HAP-1 (cell line): ENCODE results near the gene ATXN1.

ENCODE experiments used
- DNase-seq, 2 experiments: peaks; one replicate each; pipeline ENCODE4 v3.0.0-alpha.2; 2016 to 2020; ENCODE audit warnings: low spot score in 2 of 2
- H3K27me3 ChIP-seq: fragments of 250-450 bp; sonication (Bioruptor Pico); 2 replicates; pipeline ENCODE4 v1.5.1; 2020; ENCODE audit warnings: low read depth, mild to moderate bottlenecking, moderate library complexity
- H3K36me3 ChIP-seq: fragments of 250-450 bp; sonication (Bioruptor Pico); replicated peaks from 2 replicates; pipeline ENCODE4 v1.5.1; 2020; ENCODE audit warnings: mild to moderate bottlenecking
- H3K4me1 ChIP-seq: fragments of 250-450 bp; sonication (Bioruptor Pico); 2 replicates; pipeline ENCODE4 v1.5.1; 2020; ENCODE audit warnings: mild to moderate bottlenecking
- H3K4me3 ChIP-seq: fragments of 250-450 bp; sonication (Bioruptor Pico); 2 replicates; pipeline ENCODE4 v1.5.1; 2020; ENCODE audit warnings: mild to moderate bottlenecking, moderate library complexity
- H3K9me3 ChIP-seq: fragments of 250-450 bp; sonication (Bioruptor Pico); 2 replicates; pipeline ENCODE4 v1.5.1; 2020; ENCODE audit warnings: mild to moderate bottlenecking, moderate library complexity
- in situ Hi-C: fragments of 300-500 bp; cut with MboI; formaldehyde crosslinking; loops from 3 replicates; pipeline ENCODE4 v1.14.3; 2020; ENCODE audit warnings: low sequenced_read_pairs, inconsistent platforms, mixed read lengths

ATXN1 gene

DNA sequence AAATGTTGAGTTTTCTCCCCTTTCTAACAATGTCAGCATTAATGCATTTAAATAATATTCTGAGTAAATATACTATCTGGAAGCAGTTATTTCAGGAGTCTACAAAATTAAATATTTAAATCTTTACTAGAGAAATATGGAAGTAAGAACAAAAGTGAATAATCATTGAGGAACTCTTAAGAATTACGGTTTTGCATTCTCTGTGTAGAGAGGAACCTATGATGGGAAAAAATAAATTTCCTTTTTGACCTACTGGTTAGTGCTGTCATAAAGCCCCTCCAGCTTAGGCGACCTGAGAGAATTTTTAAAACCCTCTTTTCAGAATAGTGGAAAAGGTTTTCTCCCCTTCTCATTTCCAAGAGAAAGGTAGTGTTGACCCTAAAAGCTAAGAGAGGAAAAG is 64.8 kb downstream of the ATXN1 start:
- Histone ChIP-seq H3K9me3 (no peaks in the 10 kb centered on the region), H3K4me1 (peaks cover 20% of the 10 kb centered on the region), H3K36me3 (no peaks in the 10 kb centered on the region), H3K4me3 (no peak overlapping the region), H3K27me3 (no peaks in the 10 kb centered on the region)
- no peak for DNase-seq
- in situ Hi-C loops: no loop called here

DNA sequence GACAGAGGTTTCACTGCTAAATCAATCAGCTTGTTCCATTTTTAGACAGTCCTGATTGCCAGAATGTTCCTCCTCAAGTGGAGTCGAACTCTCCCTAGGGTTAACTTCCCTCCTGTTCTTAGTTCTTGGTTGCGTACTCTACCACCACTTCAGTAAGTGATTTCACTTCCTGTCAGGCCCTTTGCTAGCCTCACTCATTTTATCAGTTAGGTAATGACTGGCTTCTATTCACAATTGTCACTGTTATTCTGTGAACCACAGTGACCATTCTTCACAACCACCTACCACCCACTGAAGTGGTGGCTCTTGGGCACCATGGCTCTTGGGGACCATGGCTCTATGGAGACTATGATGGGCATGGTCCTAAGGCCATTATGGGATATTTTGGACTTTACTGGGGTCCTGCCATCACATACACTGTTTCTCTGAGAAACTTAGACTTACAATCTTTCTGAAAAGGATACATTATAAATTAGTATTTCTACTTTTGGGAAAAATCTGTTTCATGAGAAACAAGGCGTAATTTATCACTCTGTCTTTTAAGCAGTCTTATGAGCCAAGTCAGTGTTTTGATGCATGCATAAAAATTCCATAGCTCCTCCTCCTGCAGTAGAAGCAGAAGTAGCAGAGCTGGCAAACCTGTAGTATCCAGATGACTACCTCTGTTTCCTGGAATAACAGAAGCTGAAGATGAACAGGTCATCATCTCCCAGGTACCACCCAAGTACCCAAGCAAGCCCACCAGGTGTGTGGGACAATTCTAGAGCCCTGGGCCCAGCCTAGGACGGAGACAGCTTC is 66.3 kb downstream of the ATXN1 start:
- Histone ChIP-seq H3K27me3 (no peaks in the 10 kb centered on the region), H3K4me1 (peaks cover 25% of the 10 kb centered on the region), H3K4me3 (no peak overlapping the region), H3K9me3 (no peaks in the 10 kb centered on the region), H3K36me3 (no peaks in the 10 kb centered on the region)
- no peak for DNase-seq
- in situ Hi-C loops: no loop called here

DNA sequence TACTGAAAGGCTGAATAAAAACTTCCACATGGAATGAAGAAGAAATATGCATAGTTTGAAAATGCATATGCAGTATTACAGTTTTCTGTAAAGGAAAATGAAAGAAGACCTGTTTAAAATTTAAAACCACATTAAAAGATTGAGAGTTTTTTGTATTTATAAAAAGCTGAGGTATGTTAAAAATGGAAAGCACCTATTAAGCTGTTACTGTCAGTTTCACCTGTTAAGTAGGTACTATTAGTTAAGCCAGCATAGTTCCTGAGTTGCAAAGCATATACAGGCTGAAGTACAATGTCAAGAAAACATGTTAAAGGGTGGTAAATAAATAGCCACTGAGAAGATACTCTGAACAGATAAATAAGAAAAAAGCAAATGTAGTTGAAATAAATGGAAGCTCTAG is 69.9 kb downstream of the ATXN1 start:
- no peaks in the 10 kb centered on the region for H3K27me3 ChIP-seq
- H3K4me3 ChIP-seq: no peak overlapping the region
- H3K4me1 ChIP-seq: peaks cover 5% of the 10 kb centered on the region
- no peaks in the 10 kb centered on the region for H3K9me3 ChIP-seq
- no peak for DNase-seq
- H3K36me3 ChIP-seq: no peaks in the 10 kb centered on the region
- in situ Hi-C loops: no loop called here

DNA sequence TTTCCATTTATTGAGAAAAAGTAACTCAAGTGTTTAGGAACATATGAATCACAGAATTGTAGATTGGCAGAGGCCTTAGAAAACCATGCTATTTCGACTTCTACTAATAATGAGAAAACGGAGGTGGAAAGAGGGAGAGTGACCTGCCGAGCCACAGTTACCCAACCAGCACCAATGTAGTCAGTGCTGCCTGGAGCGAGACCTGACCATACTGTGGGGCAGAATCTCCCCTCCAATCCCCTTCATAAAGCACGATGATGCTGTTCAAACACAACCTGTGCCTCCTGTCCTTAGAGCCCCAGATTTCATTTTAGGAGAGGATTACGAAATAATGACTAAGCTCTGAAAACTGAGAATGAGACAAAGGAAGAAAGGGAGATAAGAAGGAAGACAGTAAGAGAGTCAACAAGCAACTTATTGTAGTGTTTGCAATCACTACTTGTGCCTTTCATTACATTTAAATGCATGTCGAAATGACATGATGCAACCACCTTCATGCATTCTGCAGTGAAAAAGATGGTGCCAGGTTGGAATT is 70.6 kb downstream of the ATXN1 start:
- H3K9me3 ChIP-seq: no peaks in the 10 kb centered on the region
- DNase-seq: no peak
- H3K4me3 ChIP-seq: no peak overlapping the region
- in situ Hi-C loops: no loop called here
- no peaks in the 10 kb centered on the region for H3K27me3 ChIP-seq
- peaks cover 5% of the 10 kb centered on the region for H3K4me1 ChIP-seq
- H3K36me3 ChIP-seq: no peaks in the 10 kb centered on the region

DNA sequence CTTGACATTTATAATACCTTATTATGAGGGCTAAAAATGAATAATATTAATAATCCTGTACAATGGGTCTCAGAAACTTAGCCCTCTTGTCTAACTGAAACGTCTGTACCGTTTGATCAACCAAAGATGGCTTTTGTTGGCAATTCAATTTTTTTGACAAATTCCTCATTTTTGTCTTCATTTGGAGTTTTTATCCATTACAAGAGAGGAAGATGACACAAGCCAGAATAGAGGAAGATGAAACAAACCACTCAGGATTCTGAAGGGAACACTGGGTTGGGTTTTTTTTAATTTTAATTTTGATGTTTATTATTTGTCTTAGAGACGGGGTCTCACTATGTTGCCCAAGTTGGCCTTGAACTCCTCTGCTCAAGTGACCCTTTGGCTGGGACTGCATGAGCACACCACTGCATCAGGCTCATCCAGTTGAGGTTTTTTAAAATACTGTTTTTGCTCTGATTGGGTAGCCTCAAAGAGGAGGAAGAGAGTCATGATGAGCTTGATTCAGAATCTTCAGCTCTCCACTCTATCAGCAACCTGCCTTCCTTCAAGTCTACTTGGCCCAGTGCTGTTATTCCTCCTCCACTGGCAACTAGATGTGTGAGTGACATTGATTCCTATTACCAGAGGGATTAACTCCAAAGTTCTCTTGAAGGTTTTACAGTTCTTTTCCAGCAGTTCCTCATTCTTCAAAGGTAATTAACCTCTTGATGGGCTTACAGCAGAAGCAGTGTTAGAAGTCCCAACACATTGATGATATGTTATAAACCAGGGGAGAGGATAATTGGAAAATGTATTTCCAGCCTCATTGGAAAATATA is 71.3 kb downstream of the ATXN1 start:
- Histone ChIP-seq H3K4me3 (no peak overlapping the region), H3K36me3 (no peaks in the 10 kb centered on the region), H3K4me1 (peaks cover 5% of the 10 kb centered on the region), H3K27me3 (no peaks in the 10 kb centered on the region), H3K9me3 (no peaks in the 10 kb centered on the region)
- no peak for DNase-seq
- in situ Hi-C loops: no loop called here

DNA sequence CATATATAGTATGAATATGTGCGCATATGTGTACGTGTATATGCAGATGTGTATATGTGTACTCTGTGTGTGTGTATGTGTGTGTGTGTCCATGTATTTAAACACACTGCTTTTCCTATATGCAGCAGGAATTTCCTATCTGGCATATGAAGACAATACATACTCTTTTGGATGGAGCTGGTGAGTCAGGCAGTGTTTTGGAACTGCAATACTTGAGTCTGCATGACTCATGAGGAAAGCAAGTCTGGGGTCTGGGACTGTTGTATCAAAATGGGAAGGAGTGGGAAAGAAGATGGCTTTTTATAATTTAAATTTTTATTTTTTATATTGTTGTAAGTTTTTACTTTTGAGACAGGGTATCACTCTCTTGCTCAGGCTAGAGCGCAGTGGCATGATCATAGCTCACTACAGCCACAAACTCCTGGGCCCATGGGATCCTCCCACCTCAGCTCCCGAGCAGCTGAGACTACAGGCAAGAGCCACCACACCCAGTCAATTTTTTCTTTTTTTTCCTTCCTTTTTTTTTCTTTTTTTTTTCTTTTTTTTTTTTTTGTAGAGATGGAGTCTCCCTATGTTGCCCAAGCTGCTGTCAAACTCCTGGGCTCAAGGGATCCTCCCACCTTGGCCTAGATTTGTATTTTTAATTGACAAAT is 72.2 kb downstream of the ATXN1 start:
- no peak for DNase-seq
- no peak overlapping the region for H3K4me3 ChIP-seq
- H3K27me3 ChIP-seq: no peaks in the 10 kb centered on the region
- H3K36me3 ChIP-seq: no peaks in the 10 kb centered on the region
- in situ Hi-C loops: no loop called here
- peaks cover 5% of the 10 kb centered on the region for H3K4me1 ChIP-seq
- H3K9me3 ChIP-seq: no peaks in the 10 kb centered on the region

DNA sequence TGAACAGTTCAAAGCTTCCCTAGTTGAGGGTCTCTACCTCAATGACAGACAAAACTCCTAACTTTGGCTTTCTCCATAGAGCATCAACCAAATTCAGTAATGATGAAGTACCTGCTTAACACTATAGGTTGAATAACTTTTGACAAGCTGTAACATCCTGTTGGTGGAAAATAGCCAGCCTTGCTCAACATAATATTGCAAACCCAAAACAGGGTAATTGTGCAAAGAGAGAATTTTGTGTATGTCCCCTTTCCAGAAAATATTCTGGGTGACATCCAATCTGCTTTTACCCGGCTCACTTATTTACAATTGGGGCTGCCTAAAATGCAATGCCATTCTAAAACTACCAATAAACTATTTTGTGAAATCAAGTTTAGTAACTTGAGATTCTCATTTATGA is 72.8 kb downstream of the ATXN1 start:
- H3K9me3 ChIP-seq: no peaks in the 10 kb centered on the region
- in situ Hi-C loops: no loop called here
- H3K4me3 ChIP-seq: no peak overlapping the region
- no peak for DNase-seq
- H3K4me1 ChIP-seq: peaks cover 5% of the 10 kb centered on the region
- no peaks in the 10 kb centered on the region for H3K36me3 ChIP-seq
- no peaks in the 10 kb centered on the region for H3K27me3 ChIP-seq

DNA sequence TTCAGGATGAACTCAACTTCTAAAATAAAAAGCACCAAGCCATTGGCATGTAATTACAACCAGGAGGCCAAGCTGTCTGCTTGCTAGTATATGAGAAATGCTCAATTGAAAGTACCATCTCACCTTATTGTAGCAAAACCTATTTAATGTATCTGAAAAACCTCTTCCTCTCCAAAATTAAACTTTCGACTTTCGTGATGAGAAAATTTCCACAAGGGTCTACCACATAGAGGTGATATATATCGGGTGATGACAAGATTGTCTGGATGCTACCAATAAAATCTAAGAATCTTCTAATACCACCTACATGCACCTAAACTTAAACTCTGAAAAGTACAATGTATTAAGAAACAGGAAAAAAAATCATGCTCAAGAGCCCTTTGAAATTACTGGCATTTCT is 74.2 kb downstream of the ATXN1 start:
- H3K27me3 ChIP-seq: no peaks in the 10 kb centered on the region
- no peaks in the 10 kb centered on the region for H3K9me3 ChIP-seq
- H3K4me1 ChIP-seq: peaks cover 5% of the 10 kb centered on the region
- in situ Hi-C loops: no loop called here
- no peak overlapping the region for H3K4me3 ChIP-seq
- H3K36me3 ChIP-seq: no peaks in the 10 kb centered on the region
- no peak for DNase-seq

DNA sequence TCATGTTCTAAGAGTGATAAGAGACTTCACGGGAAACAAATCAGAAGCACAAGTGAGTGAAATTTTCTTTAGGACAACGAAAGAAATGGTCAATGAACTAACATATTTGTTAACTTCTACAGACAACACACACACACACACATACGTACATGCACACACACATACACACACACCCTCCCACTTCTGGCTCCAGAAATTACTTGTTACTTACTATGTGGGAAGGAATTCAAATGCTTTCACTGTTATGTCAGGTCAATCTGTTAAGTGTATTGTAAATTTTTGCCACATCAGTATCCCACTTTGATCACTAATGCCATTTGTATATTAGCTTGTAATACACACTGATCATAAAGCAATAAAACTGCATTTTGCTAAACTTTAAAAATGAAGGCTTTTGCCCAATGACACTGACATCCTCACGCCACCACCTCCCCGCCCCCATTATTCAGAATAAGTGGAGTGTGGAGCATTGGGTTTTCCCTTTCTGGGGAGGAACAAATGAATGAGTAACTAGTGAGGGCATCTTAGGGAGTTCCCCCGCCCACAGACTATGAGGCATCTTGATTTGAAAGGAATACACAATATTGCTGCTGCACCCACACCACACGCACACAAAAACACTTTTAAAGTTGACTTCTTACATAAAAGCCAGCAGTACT is 76.2 kb downstream of the ATXN1 start:
- Histone ChIP-seq H3K4me1 (no peaks in the 10 kb centered on the region), H3K27me3 (no peaks in the 10 kb centered on the region), H3K4me3 (no peak overlapping the region), H3K36me3 (no peaks in the 10 kb centered on the region), H3K9me3 (no peaks in the 10 kb centered on the region)
- DNase-seq: no peak
- in situ Hi-C loops: no loop called here

DNA sequence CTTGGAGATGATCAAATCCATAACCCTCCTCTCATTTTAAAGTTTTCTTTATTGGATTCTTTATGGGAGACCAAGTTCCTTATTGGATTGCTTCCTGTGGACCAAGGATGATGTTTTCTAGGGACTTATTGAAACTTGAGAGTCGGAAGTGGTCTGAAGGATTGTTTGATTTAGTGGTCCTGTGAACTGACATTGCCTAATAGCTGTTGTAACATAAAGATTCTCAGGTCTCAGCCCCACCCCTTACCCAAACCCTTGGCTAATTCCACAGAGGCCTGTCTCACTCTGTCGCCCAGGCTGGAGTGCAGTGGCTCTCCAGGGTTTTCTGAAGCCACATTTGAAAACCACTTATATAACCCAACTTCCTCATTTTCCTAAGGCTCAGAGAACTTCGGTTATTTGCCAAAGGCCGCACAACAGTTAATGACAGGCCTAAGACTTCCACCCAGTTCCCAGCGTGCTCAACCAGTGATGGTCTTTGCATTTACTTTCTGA is 77.0 kb downstream of the ATXN1 start:
- no peak for DNase-seq
- no peaks in the 10 kb centered on the region for H3K27me3 ChIP-seq
- in situ Hi-C loops: no loop called here

DNA sequence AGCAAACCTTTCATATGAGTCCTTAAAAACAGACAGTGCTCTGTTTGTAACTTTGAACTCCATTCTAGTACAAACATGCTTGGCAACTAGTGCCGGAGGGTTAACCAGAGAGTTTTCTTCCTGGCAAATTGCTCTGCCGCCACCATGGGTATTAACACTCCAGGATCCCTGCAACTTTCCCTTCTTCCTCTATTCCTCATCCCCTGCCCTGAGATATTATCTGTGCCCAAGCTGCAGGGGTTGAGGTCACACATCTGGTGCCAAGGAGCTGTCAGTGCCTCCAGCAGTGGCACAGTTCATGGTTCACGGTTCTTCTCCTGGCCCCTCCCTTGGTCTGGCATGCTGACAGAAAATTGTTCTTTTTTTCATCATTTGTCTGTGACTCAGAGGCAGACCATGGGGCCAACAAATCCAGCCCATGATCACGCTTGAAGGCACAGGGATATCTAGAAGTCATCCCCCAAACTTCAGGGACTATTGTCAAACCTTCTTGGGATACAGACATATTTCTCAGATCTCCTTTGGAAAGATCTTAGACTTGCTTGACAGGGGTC is 77.5 kb downstream of the ATXN1 start:
- in situ Hi-C loops: no loop called here
- Histone ChIP-seq H3K36me3 (no peaks in the 10 kb centered on the region), H3K27me3 (no peaks in the 10 kb centered on the region), H3K4me1 (no peaks in the 10 kb centered on the region), H3K4me3 (no peak overlapping the region), H3K9me3 (no peaks in the 10 kb centered on the region)
- DNase-seq: no peak

More for the DNA sequence above, 77.0 kb downstream of the ATXN1 start:
- no peaks in the 10 kb centered on the region for H3K36me3 ChIP-seq
- no peak overlapping the region for H3K4me3 ChIP-seq
- no peaks in the 10 kb centered on the region for H3K4me1 ChIP-seq
- H3K9me3 ChIP-seq: no peaks in the 10 kb centered on the region

DNA sequence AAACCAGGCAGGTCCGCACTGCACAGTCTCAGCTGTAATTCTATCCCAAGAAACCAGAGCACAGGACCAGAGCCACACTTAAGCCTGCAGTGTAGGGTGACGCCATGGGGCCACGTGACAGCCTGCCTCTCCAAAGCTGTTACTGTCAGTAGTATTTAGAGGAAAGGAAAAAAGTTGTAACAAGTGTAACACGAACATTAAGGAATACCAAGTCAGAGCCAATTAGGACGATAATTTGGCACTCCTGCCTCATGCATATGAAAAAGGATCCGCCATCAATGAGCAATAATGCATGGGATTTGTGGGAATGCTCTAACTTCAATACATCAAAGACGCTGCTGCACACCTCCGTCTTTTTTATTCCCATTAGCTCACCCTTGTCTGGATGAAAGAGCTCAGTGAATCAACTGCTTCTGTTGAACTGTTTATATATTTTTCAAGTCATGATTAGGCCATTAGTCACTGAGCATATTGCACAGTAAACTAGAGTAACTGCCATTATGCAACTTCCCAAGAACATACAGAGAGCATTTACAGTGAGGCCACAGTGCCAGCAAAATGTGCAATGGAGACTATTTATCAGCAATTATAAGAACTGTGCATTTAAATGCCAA is 79.9 kb downstream of the ATXN1 start:
- no peaks in the 10 kb centered on the region for H3K36me3 ChIP-seq
- no peaks in the 10 kb centered on the region for H3K4me1 ChIP-seq
- no peak overlapping the region for H3K4me3 ChIP-seq
- no peaks in the 10 kb centered on the region for H3K9me3 ChIP-seq
- DNase-seq: no peak
- in situ Hi-C loops: no loop called here
- no peaks in the 10 kb centered on the region for H3K27me3 ChIP-seq

DNA sequence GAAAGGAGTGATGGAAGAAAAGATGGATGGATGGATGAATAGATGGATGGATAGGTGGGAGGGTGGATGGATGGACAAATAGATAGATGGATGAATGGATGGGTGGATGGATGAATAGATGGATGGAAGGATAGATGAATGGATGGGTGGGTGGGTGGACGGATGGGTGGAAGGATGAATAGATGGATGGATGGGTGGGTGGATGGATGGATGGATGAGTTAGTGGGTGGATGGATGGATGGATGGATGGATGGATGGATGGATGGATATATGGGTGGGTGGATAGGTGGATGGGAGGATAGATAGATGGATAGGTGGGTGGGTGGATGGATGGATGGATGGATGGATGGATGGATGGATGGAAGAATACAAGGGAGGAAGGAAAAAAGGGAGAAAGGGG is 82.2 kb downstream of the ATXN1 start:
- no peaks in the 10 kb centered on the region for H3K9me3 ChIP-seq
- H3K27me3 ChIP-seq: no peaks in the 10 kb centered on the region
- no peaks in the 10 kb centered on the region for H3K36me3 ChIP-seq
- no peaks in the 10 kb centered on the region for H3K4me1 ChIP-seq
- in situ Hi-C loops: no loop called here
- H3K4me3 ChIP-seq: no peak overlapping the region
- no peak for DNase-seq
